Bronchial epithelial cell (primary cell): Measurements from ENCODE around the gene C1orf53. TPM values are rescaled to one million over a fixed set of nuclear protein-coding genes. Genes with fewer than 3 reads are reported as not detected.
"Not testable (repeated sequence)": the region's sequence is repeated elsewhere in the genome, so short reads cannot be mapped to it uniquely, and the experiment has no call there.

Experiments used
- DNase-seq: peaks from one replicate; pipeline ENCODE4 v3.0.0-alpha.2; 2010; ENCODE audit warnings: low read depth
- FAIRE-seq: peaks from 2 replicates; lab custom pipeline; 2011; peaks lifted over from hg19 to GRCh38; lab: Jason Lieb, UNC
- H3K27me3 ChIP-seq: 2 replicates; pipeline ENCODE4 v1.5.1; 2011; ENCODE audit warnings: low read length; ENCODE audit not compliant: control insufficient read depth, insufficient read depth
- H3K36me3 ChIP-seq: 2 replicates; pipeline ENCODE4 v1.5.1; 2011; ENCODE audit warnings: low read length; ENCODE audit not compliant: control insufficient read depth, insufficient read depth
- H3K4me3 ChIP-seq: 2 replicates; pipeline ENCODE4 v1.5.1; 2011; ENCODE audit warnings: mild to moderate bottlenecking, low read depth, low read length, control low read depth
- total RNA-seq: library from RNA; depleted of rRNA; stranded (reverse); fragments of >200 nt; gene quantifications from 2 replicates; pipeline ENCODE4 v1.2.1, GENCODE V29; 2014
- TF ChIP-seq, protein P1 (sequence below): IDR thresholded peaks from 2 replicates; pipeline ENCODE4 v1.5.1; 2011; ENCODE audit warnings: mild to moderate bottlenecking, moderate library complexity, low read length, control low read depth, inconsistent platforms; ENCODE audit not compliant: insufficient read depth, severe bottlenecking

The C1orf53 gene
- total RNA-seq, 1 donor from 2014 or later = 0.79 TPM

DNA sequence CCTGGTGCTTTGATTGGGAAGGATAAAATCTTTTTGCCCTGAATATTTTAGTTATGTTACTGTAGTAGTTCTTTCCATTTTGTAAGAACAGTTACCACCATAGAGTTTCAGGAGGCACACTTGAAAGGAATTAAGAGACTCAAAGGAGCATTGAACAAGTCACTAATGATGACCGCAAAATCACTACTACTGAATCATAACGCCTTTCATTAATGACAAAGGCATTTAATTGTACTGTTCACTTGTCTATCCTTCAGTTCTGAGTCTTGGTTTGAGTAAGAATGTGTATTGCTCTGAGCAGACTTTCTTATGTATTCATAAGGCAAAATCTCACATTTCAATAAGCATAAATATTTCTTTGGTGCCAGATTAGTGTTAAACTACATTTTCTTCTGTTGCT, 39.6 kb downstream of the C1orf53 start:
- FAIRE-seq (no peak), DNase-seq (no peak)
- TF ChIP-seq, protein P1, sequence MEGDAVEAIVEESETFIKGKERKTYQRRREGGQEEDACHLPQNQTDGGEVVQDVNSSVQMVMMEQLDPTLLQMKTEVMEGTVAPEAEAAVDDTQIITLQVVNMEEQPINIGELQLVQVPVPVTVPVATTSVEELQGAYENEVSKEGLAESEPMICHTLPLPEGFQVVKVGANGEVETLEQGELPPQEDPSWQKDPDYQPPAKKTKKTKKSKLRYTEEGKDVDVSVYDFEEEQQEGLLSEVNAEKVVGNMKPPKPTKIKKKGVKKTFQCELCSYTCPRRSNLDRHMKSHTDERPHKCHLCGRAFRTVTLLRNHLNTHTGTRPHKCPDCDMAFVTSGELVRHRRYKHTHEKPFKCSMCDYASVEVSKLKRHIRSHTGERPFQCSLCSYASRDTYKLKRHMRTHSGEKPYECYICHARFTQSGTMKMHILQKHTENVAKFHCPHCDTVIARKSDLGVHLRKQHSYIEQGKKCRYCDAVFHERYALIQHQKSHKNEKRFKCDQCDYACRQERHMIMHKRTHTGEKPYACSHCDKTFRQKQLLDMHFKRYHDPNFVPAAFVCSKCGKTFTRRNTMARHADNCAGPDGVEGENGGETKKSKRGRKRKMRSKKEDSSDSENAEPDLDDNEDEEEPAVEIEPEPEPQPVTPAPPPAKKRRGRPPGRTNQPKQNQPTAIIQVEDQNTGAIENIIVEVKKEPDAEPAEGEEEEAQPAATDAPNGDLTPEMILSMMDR = no peak
- H3K27me3 ChIP-seq = no peaks in the 10 kb centered on the region
- H3K4me3 ChIP-seq = no peak overlapping the region
- no peaks in the 10 kb centered on the region for H3K36me3 ChIP-seq

DNA sequence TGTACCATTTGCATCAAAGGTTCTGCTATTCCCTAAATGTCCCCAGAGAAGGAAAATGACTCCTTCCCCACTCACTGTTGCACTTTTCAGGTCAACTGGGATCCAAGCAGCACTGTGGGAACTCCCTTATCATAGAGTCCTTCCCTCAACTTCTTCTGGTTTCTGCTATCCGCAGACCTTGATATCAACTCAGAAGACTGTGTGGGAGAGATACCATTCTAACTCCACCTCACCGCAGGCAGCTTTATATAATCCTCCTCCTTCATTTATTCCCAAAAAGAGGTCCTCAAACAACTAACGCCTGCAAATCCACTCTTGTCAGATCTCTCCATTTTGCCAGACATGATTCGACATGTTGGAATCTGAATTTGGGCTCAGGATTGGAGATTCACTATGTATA, 42.1 kb downstream of the C1orf53 start:
- DNase-seq (no peak), FAIRE-seq (no peak)
- Histone ChIP-seq H3K36me3 (no peaks in the 10 kb centered on the region), H3K4me3 (no peak overlapping the region), H3K27me3 (no peaks in the 10 kb centered on the region)
- TF ChIP-seq, protein P1 = no peak

DNA sequence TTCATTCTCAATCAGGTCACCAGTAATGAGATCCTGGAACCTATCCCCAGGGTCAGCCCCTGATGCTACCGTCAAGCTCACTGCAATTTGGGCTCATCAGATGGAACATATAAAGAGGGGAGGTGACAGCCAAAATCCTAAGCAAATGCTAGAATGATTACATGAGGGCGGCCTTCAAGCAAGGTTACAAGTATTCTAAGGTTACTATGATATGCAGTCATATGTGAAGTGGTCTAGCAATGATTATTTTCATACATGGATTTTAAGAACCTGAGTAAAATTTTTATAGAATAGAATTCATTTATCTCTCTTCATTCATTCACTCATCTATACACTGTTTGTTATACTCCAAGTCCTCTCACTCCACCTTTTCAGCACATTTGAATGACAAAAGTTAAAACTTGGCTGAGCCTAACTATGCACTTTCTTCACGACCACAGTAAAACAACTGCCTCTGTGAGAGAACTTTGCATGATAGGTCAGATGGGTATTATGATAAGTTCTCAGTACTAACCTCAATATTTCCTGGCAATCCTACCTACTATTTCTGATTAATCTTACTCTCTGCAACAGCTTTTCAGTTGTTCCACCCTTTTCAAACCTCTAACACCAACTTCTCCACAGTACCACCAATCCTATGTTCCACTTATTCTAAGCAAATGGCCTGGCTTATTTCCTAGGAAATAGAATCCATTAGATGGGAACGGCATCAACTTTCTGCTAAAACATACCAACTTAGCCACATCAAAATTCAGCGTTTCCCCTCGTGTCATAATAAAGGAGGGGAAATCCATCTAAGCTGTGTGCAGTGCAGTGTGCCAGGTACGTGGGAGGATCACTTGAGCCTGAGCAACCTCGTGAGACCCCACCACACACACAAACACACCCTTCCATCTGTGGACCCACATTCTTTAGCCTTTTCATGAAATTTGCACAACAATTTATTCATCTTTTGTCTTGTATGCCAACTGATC, 46.8 kb downstream of the C1orf53 start:
- DNase-seq (no peak), FAIRE-seq (no peak)
- TF ChIP-seq, protein P1 = no peak
- no peaks in the 10 kb centered on the region for H3K36me3 ChIP-seq
- H3K27me3 ChIP-seq = no peaks in the 10 kb centered on the region
- H3K4me3 ChIP-seq = no peak overlapping the region

DNA sequence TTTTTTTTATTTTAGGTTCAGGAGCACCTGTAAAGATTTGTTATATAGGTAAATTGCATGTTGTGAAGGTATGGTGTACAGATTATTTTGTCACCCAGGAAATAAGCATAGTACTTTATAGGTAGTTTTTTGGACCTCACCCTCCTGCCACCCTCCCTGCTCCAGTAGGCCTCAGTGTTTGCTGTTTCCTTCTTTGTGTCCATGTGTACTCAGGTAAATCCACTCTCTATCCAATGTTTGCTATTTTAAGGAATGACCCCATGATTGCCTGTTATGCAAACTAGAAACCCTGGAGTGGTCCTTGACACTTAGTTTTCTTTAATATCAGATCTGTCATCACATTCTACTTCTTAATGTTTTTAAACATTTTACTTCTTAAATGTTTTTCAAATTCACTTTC, 48.7 kb downstream of the C1orf53 start:
- FAIRE-seq (no peak), DNase-seq (no peak)
- TF ChIP-seq, protein P1 = no peak
- Histone ChIP-seq H3K4me3 (no peak overlapping the region), H3K27me3 (no peaks in the 10 kb centered on the region), H3K36me3 (no peaks in the 10 kb centered on the region)

DNA sequence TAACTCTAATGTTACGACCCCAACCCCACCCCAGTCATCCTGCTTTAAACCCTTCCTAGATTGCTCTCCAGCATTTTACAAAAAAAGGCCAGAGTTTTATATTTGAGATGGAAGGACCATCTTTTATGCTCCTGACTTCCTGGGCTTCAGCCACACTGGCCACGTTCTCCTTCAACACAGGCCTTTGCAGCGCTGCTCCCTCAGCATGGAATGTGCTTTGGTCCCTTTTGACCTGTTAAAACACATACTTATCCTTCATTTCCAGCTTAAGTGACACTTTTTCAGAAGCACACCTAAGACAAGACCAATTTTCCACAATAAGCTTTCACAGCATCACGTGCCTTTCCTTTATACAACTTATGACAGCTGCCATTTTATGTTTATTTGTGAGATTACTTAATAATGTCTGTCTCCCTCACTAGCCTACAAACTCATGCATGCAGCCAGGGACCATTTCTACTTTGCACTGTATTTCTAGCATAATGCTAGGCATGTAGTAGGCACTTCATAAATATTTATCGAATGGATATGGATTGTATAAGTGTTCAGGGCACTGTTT, 49.3 kb downstream of the C1orf53 start:
- no peak for FAIRE-seq
- no peaks in the 10 kb centered on the region for H3K27me3 ChIP-seq
- H3K4me3 ChIP-seq = no peak overlapping the region
- TF ChIP-seq, protein P1 = no peak
- DNase-seq = no peak
- no peaks in the 10 kb centered on the region for H3K36me3 ChIP-seq

DNA sequence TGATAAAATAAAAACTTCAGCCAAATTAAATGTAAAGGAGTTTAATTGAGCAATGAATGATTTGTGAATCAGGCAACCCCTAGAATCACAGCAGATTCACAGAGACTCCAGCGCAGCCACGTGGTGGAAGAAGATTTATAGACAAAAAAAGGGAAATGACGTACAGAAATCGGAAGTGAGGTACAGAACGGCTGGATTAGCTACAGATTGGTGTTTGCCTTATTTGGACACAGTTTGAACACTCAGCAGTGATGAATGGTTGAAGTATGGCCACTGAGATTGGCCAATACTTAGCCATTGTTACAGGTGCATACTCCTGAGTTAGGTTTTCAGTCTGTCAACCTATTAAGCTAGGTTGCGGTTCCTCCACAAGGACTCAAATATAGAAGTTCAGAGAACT, 51.0 kb downstream of the C1orf53 start:
- not testable (repeated sequence) for H3K36me3 ChIP-seq, H3K27me3 ChIP-seq, H3K4me3 ChIP-seq, FAIRE-seq, DNase-seq
